ENCODE data around the gene PTPRA.

PTPRA gene

GRCh38 chr20:2865101-2865500 is 8.2 kb upstream of the PTPRA start:
- Mint-ChIP-seq H3K36me3 (ENCODE audit: insufficient read depth) (peaks cover 18% of the 10 kb centered on the region), H3K9me3 (no peaks in the 10 kb centered on the region), H3K4me3 (peak overlapping the region; percentile 39 to 46), H3K4me1 (ENCODE audit: low read depth in 2 of 2) (peaks cover 28 to 33% of the 10 kb centered on the region in 2 donors), H3K27ac (peak overlapping the region; percentile 85 to 90), H3K27me3 (no peaks in the 10 kb centered on the region)
- ATAC-seq (replicated peaks) (no peak), DNase-seq (no peak)

DNA sequence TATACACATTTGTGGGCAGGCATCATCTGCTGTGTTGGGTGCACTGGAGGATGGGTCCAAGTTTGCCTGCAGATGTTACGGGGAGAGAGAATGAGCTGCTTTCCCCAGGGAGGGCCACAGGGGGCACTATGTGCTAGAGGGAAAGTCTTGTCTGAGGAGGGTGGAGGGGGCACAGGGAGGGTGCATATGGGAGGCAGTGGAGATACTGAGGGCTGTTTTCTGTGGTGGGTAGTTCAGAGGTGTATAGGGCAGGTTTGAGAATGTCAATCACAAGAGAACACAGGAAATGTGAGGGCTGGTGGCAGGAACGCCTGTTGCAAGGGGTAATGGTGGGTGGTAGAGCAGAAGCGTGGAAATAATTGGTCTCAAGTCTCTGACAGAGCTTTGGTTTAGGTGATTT is 7.7 kb upstream of the PTPRA start:
- Mint-ChIP-seq H3K27me3 (no peaks in the 10 kb centered on the region), H3K27ac (peak overlapping the region; percentile 85 to 90), H3K9me3 (no peaks in the 10 kb centered on the region), H3K36me3 (ENCODE audit: insufficient read depth) (peaks cover 16% of the 10 kb centered on the region), H3K4me3 (peak overlapping the region; percentile 39 to 46), H3K4me1 (ENCODE audit: low read depth in 2 of 2) (peaks cover 28 to 33% of the 10 kb centered on the region in 2 donors)
- peak; percentile 81 for ATAC-seq (replicated peaks)
- DNase-seq, result peak; percentile 51 to 58 (median 52)

DNA sequence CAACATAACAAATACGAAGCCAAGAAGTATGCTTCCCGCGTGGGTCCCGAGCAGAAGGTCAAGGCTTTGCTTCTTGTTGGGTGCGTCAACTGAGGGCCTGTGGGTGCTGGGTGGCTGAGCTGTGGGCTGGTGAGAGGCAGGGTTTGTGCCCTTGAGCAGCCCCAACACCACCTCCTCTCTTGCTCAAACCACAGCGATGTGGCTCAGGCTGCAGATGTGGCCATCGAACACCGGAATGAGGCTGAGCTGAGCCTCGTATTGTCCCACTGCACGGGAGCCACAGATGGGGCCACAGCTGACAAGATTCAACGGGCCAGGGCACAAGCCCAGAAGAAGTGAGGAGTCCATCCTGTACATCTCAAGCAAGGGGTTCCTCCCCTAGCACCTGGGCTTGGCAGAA is 7.0 kb upstream of the PTPRA start:
- DNase-seq, result peak in 1 of 3 experiments; percentile 24
- H3K27ac Mint-ChIP-seq, result peak overlapping the region; percentile 85 to 90
- H3K4me3 Mint-ChIP-seq, result peak overlapping the region; percentile 39 to 46
- no peaks in the 10 kb centered on the region for H3K27me3 Mint-ChIP-seq
- peak; percentile 65 for ATAC-seq (replicated peaks)
- peaks cover 29 to 35% of the 10 kb centered on the region in 2 donors for H3K4me1 Mint-ChIP-seq (ENCODE audit: low read depth in 2 of 2)
- H3K36me3 Mint-ChIP-seq (ENCODE audit: insufficient read depth), result peaks cover 15% of the 10 kb centered on the region
- no peaks in the 10 kb centered on the region for H3K9me3 Mint-ChIP-seq

GRCh38 chr20:2867081-2867864 is 6.0 kb upstream of the PTPRA start:
- H3K4me1 Mint-ChIP-seq (ENCODE audit: low read depth in 2 of 2), result peaks cover 32 to 35% of the 10 kb centered on the region in 2 donors
- no peaks in the 10 kb centered on the region for H3K9me3 Mint-ChIP-seq
- peak overlapping the region; percentile 38 to 90 for H3K27ac Mint-ChIP-seq
- H3K27me3 Mint-ChIP-seq, result no peaks in the 10 kb centered on the region
- ATAC-seq (replicated peaks) (no peak), DNase-seq (no peak)
- H3K4me3 Mint-ChIP-seq, result peak overlapping the region; percentile 33 to 40
- H3K36me3 Mint-ChIP-seq (ENCODE audit: insufficient read depth), result peaks cover 15% of the 10 kb centered on the region

GRCh38 chr20:2869381-2869780 is 3.9 kb upstream of the PTPRA start:
- Mint-ChIP-seq H3K36me3 (ENCODE audit: insufficient read depth) (peaks cover 24% of the 10 kb centered on the region), H3K4me1 (ENCODE audit: low read depth in 2 of 2) (peaks cover 39 to 44% of the 10 kb centered on the region in 2 donors), H3K9me3 (no peaks in the 10 kb centered on the region), H3K4me3 (no peak overlapping the region), H3K27ac (no peak overlapping the region), H3K27me3 (no peaks in the 10 kb centered on the region)
- no peak for DNase-seq
- ATAC-seq (replicated peaks), result no peak

DNA sequence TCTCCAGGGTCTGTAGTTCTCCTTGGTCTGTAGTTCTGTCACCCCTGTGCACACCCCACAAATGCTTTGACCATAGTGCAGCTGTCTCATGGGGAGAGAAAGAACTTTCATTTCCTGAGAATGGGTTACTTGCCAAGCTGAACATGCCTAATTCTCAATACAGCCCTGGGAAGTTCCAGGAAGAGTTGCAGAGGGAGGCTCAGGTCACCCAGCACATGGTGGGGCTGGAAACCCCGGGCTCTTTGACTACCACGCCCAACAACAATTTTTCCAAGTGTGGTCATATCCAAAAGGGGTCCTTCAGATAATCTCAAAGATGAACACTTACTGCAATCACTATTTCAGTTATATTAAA is 2.2 kb upstream of the PTPRA start:
- DNase-seq (no peak), ATAC-seq (replicated peaks) (no peak)
- peaks cover 42 to 50% of the 10 kb centered on the region in 2 donors for H3K4me1 Mint-ChIP-seq (ENCODE audit: low read depth in 2 of 2)
- peak overlapping the region; percentile 94 to 97 for H3K4me3 Mint-ChIP-seq
- H3K27ac Mint-ChIP-seq, result no peak overlapping the region
- no peaks in the 10 kb centered on the region for H3K27me3 Mint-ChIP-seq
- no peaks in the 10 kb centered on the region for H3K9me3 Mint-ChIP-seq
- peaks cover 20% of the 10 kb centered on the region for H3K36me3 Mint-ChIP-seq (ENCODE audit: insufficient read depth)

- DNase-seq (no peak), ATAC-seq (replicated peaks) (peak; percentile 1)
- Mint-ChIP-seq H3K27me3 (no peaks in the 10 kb centered on the region), H3K9me3 (no peaks in the 10 kb centered on the region), H3K36me3 (ENCODE audit: insufficient read depth) (peaks cover 20% of the 10 kb centered on the region), H3K4me3 (peak overlapping the region; percentile 94 to 97), H3K27ac (peak overlapping the region in 1 of 2 donors; percentile 93), H3K4me1 (ENCODE audit: low read depth in 2 of 2) (peaks cover 43 to 54% of the 10 kb centered on the region in 2 donors)
Observed at GRCh38 chr20:2871661-2872458, 1.4 kb upstream of the PTPRA start.

DNA sequence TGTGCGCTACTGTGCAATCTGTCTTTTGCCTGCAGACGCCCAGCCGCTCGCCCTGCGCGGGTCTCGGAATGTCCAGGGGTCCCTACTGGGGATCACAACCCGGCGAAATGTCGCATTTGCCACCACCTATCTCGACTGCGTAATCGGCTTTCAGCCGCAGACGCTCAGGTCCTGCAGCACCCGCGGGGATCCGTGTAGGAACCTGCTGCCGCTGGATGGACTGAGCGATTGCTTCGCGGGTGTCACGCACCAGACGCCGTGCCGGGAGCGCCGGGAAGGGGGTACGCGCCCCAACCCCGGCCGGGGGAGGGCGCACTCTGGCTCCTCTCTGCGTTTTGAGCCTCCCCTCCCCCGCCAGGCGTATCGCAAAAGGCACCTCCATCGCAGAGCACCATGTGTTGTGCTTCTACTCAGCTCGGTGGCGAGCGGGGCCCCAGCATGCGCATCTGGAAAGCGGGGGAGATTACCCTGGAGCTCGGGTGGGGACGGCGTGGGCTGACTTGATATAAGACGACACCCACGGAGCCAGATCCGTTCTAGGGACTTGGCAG is 747 bp upstream of the PTPRA start:
- H3K4me3 Mint-ChIP-seq, result peak overlapping the region; percentile 94 to 97
- ATAC-seq (replicated peaks) (peak; percentile 50), DNase-seq (peak; percentile 62 to 66 (median 63))
- H3K27ac Mint-ChIP-seq, result peak overlapping the region; percentile 80 to 93
- H3K4me1 Mint-ChIP-seq (ENCODE audit: low read depth in 2 of 2), result peaks cover 39 to 49% of the 10 kb centered on the region in 2 donors
- H3K27me3 Mint-ChIP-seq, result no peaks in the 10 kb centered on the region
- H3K9me3 Mint-ChIP-seq, result no peaks in the 10 kb centered on the region
- peaks cover 17% of the 10 kb centered on the region for H3K36me3 Mint-ChIP-seq (ENCODE audit: insufficient read depth)

DNA sequence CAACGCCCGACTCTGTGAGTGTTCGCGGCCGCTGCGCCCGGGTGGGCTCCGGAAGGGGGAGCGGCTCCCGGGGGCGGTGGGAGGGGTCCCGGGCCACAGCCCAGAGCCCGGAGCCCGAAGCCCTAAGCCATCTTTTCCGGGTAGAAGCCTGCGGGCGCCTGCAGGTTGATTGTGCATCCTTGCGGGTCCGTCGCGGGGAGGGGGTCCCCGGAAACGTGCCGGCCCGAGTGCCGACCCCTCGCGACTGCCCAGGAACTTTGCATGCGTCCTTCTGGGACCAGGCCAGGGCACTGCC is 413 bp downstream of the PTPRA start:
- Mint-ChIP-seq H3K4me1 (ENCODE audit: low read depth in 2 of 2) (peaks cover 39 to 52% of the 10 kb centered on the region in 2 donors), H3K9me3 (no peaks in the 10 kb centered on the region), H3K4me3 (peak overlapping the region; percentile 94 to 97), H3K36me3 (ENCODE audit: insufficient read depth) (peaks cover 16% of the 10 kb centered on the region), H3K27me3 (no peaks in the 10 kb centered on the region), H3K27ac (peak overlapping the region; percentile 41 to 68)
- DNase-seq, result peak in 2 of 3 experiments; percentile 48 to 57
- peak; percentile 54 for ATAC-seq (replicated peaks)

- DNase-seq (no peak), ATAC-seq (replicated peaks) (no peak)
- peaks cover 16% of the 10 kb centered on the region for H3K36me3 Mint-ChIP-seq (ENCODE audit: insufficient read depth)
- H3K4me1 Mint-ChIP-seq (ENCODE audit: low read depth in 2 of 2), result peaks cover 42 to 58% of the 10 kb centered on the region in 2 donors
- no peaks in the 10 kb centered on the region for H3K9me3 Mint-ChIP-seq
- H3K27ac Mint-ChIP-seq, result peak overlapping the region; percentile 41 to 68
- H3K4me3 Mint-ChIP-seq, result peak overlapping the region; percentile 94 to 97
- H3K27me3 Mint-ChIP-seq, result no peaks in the 10 kb centered on the region
Observed at GRCh38 chr20:2874456-2874855, 1.2 kb downstream of the PTPRA start.

- Mint-ChIP-seq H3K27me3 (no peaks in the 10 kb centered on the region), H3K4me1 (ENCODE audit: low read depth in 2 of 2) (peaks cover 47 to 65% of the 10 kb centered on the region in 2 donors), H3K4me3 (peak overlapping the region in 1 of 2 donors; percentile 94), H3K36me3 (ENCODE audit: insufficient read depth) (peaks cover 17% of the 10 kb centered on the region), H3K9me3 (no peaks in the 10 kb centered on the region), H3K27ac (no peak overlapping the region)
- DNase-seq (no peak), ATAC-seq (replicated peaks) (no peak)
Observed at GRCh38 chr20:2875690-2876203, 2.5 kb downstream of the PTPRA start.

GRCh38 chr20:2878515-2878914 is 5.2 kb downstream of the PTPRA start:
- H3K36me3 Mint-ChIP-seq (ENCODE audit: insufficient read depth), result peaks cover 15% of the 10 kb centered on the region

GRCh38 chr20:2879146-2879545 is 5.9 kb downstream of the PTPRA start:
- Mint-ChIP-seq H3K4me3 (no peak overlapping the region), H3K9me3 (no peaks in the 10 kb centered on the region), H3K27ac (no peak overlapping the region), H3K36me3 (ENCODE audit: insufficient read depth) (peaks cover 12% of the 10 kb centered on the region), H3K27me3 (no peaks in the 10 kb centered on the region), H3K4me1 (ENCODE audit: low read depth in 2 of 2) (peaks cover 39 to 54% of the 10 kb centered on the region in 2 donors)
- ATAC-seq (replicated peaks) (no peak), DNase-seq (no peak)

More at GRCh38 chr20:2878515-2878914, 5.2 kb downstream of the PTPRA start:
- H3K9me3 Mint-ChIP-seq, result no peaks in the 10 kb centered on the region
- no peak overlapping the region for H3K4me3 Mint-ChIP-seq
- no peaks in the 10 kb centered on the region for H3K27me3 Mint-ChIP-seq
- DNase-seq (no peak), ATAC-seq (replicated peaks) (no peak)
- H3K27ac Mint-ChIP-seq, result peak overlapping the region in 1 of 2 donors; percentile 15
- peaks cover 36 to 48% of the 10 kb centered on the region in 2 donors for H3K4me1 Mint-ChIP-seq (ENCODE audit: low read depth in 2 of 2)

Data from effector memory CD8-positive, alpha-beta T cell (primary cell).